GM08714 (cell line): ENCODE results near the gene TTC29.
"Not testable (repeated sequence)": the region's sequence is repeated elsewhere in the genome, so short reads cannot be mapped to it uniquely, and the experiment has no call there.

Source experiments
- H3K4me3 ChIP-seq: fragments of 200-500 bp; sonication (Bioruptor generic); 2 replicates; pipeline ENCODE4 v1.5.1; 2014; ENCODE audit warnings: mild to moderate bottlenecking, low read length, inconsistent platforms
- ZNF274 ChIP-seq: IDR thresholded peaks from 2 replicates; pipeline ENCODE4 v1.6.1; 2012; ENCODE audit warnings: mild to moderate bottlenecking, low read depth, low read length

Gene TTC29

DNA sequence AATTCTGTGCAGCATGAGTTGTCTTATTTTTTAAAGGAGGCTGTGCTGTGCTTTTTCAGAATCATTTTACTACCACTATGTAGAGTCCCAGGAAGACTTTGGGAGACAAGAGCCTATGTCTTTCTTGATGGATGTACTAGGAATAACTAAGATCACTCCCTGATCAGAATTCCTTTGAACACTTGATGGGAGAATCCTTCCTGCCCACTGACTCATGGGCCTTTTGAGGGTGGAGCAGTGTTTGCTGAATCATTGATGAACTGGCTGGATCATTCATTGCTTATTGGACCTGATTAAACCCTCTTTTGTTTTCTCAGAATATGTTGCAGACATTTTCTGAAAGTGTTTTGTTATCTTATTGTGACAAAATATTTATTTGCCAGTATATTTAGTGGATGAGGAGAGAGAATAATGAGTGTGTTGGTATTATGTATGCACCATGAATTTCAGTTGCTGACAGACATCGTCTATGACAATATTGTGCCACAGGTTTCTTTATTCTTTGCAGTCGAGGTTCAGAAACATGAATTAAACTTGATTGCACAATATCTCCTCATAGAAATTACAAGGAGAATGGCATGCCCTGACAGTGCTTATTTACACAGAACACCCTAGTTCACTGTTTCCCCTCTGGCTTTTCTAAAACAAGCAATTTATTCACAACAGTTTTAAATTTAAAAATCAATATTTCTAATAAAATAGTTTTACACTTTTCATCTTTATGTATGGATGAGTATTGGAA is 270.7 kb downstream of the TTC29 start:
- no peak for TF ChIP-seq ZNF274

DNA sequence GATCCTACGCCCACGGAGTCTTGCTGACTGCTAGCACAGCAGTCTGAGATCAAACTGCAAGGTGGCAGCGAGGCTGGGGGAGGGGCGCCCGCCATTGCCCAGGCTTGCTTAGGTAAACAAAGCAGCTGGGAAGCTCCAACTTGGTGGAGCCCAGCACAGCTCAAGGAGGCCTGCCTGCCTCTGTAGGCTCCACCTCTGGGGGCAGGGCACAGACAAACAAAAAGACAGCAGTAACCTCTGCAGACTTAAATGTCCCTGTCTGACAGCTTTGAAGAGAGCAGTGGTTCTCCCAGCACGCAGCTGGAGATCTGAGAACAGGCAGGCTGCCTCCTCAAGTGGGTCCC is 281.7 kb downstream of the TTC29 start:
- H3K4me3 ChIP-seq = not testable (repeated sequence)

More for the DNA sequence above, 270.7 kb downstream of the TTC29 start:
- H3K4me3 ChIP-seq = no peak overlapping the region

DNA sequence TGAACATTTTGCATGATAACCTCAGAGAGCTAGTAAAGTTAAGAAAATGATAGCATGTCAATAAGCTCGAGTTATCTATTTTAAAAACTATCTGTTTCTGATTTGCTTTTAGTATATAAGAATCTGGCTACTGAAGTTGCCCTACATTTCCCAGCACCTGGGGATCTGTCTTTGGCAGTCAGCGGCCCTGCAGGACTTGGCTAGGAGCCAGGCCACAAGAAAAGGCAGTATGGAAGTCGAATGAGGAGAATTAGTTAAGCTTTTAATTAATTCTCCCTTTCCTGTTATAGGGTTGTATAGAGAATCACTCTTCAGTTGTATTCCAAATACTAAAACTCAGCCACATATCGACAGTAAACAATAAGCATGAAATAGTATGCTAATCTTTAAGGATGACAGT is 284.3 kb downstream of the TTC29 start:
- H3K4me3 ChIP-seq = no peak overlapping the region
- no peak for TF ChIP-seq ZNF274
